Lung (tissue), 12 donors: Measurements from ENCODE around the gene YARS2. TPM values are rescaled to one million over a fixed set of nuclear protein-coding genes. Genes with fewer than 3 reads are reported as not detected.

Experiments
- ATAC-seq: fragments of 200-7000 bp; cut with Tn5 transposase; one replicate; pipeline ENCODE4 v1.9.1; 2020; ENCODE audit warnings: moderate number of reproducible peaks; ENCODE audit not compliant: insufficient read depth, low FRiP score
- DNase-seq, 3 donors: peaks; one replicate each; pipeline ENCODE4 v3.0.0-alpha.2; 2013 to 2017
- H3K27ac ChIP-seq, 2 donors: one replicate each; pipeline ENCODE4 v1.5.1; 2013; ENCODE audit warnings: mild to moderate bottlenecking in 2 of 2, moderate library complexity in 2 of 2, control low read depth in 1 of 2, inconsistent platforms in 1 of 2, low read depth in 1 of 2, low read length in 1 of 2
- H3K27me3 ChIP-seq, 3 donors: one replicate each; pipeline ENCODE4 v1.5.1; 2013; ENCODE audit warnings: low read length in 2 of 3; ENCODE audit not compliant: control insufficient read depth in 3 of 3, insufficient read depth in 3 of 3
- H3K36me3 ChIP-seq, 4 donors: one replicate each; pipeline ENCODE4 v1.5.1; 2013; ENCODE audit warnings: low read length in 4 of 4, mild to moderate bottlenecking in 1 of 4, moderate library complexity in 1 of 4; ENCODE audit not compliant: control insufficient read depth in 4 of 4, insufficient read depth in 4 of 4
- H3K4me1 ChIP-seq, 5 donors: one replicate each; pipeline ENCODE4 v1.5.1; 2013; ENCODE audit warnings: low read length in 5 of 5, mild to moderate bottlenecking in 2 of 5, moderate library complexity in 1 of 5; ENCODE audit not compliant: control insufficient read depth in 5 of 5, insufficient read depth in 5 of 5
- H3K4me3 ChIP-seq: one replicate; pipeline ENCODE4 v1.5.1; 2013; ENCODE audit warnings: mild to moderate bottlenecking, control low read depth, moderate library complexity
- H3K9ac ChIP-seq, 2 donors: one replicate each; pipeline ENCODE4 v1.5.1; 2013; ENCODE audit warnings: low read length in 2 of 2, control low read depth in 1 of 2; ENCODE audit not compliant: insufficient read depth in 1 of 2
- H3K9me3 ChIP-seq, 4 donors: one replicate each; pipeline ENCODE4 v1.5.1; 2013; ENCODE audit warnings: low read length in 3 of 4, mild to moderate bottlenecking in 1 of 4, moderate library complexity in 1 of 4; ENCODE audit not compliant: control insufficient read depth in 4 of 4, insufficient read depth in 3 of 4
- WGBS, 2 donors: extraction: QIAGEN DNeasy Blood & Tissue Kit; methylation state at CpG; one replicate each; pipeline ENCODE4 v1.1.7; 2013; 5-methylcytosine and 5-hydroxymethylcytosine counted together
- polyA plus RNA-seq, 2 donors: library from polyadenylated mRNA; stranded (reverse); fragments of 200-250 nt; gene quantifications; one replicate each; pipeline ENCODE4 v1.2.1, GENCODE V29; 2013
- total RNA-seq, 2 donors: library from RNA; depleted of rRNA in 1 of 2; stranded (reverse); fragments of >200 nt in 1 of 2; gene quantifications; one replicate each; pipeline ENCODE4 v1.2.1, GENCODE V29; 2014 to 2021
- TF ChIP-seq, protein P1 (sequence below): IDR thresholded peaks from 2 replicates; pipeline ENCODE4 v1.5.1; 2012; ENCODE audit warnings: mild to moderate bottlenecking; ENCODE audit errors: control extremely low read depth, extremely low read depth
- donor health status: control.
- donor health status: control.
- donor health status: Bipolar disorder and iron deficiency.
- donor health status: healthy.
- donor health status: DM: yes; HTN: yes; CAD: no.

The YARS2 gene
- total and polyA plus RNA-seq, 4 donors, result 9.0 to 27.2 (median 16.8) TPM

DNA sequence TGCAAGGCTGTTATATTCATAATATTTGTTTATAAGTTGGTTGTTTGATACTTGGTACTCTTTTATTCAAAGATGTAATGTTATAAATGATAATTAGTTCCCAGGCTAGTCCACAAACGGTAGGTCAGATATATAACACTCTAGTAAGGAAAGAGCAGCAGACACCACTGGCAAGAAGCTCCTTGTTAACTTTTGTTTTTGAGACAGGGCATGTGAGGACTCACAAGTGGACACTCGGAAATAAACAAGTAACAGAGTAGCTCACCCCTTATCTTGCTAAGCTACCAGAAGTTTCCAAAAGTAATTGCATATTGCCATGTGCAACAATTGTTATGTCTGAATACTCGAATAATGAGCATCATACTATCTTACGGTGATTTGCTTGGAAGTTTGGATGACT is 38.6 kb upstream of the YARS2 start:
- 70 to 90% methylated on average over 4 of the region's 4 CpGs for WGBS, 2 donors
- Histone ChIP-seq H3K27me3 (peaks cover 0 to 9% (median 0%) of the 10 kb centered on the region in 3 donors), H3K9ac (no peak overlapping the region), H3K4me1 (peaks cover 0 to 5% (median 0%) of the 10 kb centered on the region in 5 donors), H3K36me3 (peaks cover 0 to 4% (median under 1%) of the 10 kb centered on the region in 4 donors), H3K27ac (no peak overlapping the region), H3K4me3 (no peak overlapping the region), H3K9me3 (peaks cover 0 to 2% (median 0%) of the 10 kb centered on the region in 4 donors)
- TF ChIP-seq, protein P1, sequence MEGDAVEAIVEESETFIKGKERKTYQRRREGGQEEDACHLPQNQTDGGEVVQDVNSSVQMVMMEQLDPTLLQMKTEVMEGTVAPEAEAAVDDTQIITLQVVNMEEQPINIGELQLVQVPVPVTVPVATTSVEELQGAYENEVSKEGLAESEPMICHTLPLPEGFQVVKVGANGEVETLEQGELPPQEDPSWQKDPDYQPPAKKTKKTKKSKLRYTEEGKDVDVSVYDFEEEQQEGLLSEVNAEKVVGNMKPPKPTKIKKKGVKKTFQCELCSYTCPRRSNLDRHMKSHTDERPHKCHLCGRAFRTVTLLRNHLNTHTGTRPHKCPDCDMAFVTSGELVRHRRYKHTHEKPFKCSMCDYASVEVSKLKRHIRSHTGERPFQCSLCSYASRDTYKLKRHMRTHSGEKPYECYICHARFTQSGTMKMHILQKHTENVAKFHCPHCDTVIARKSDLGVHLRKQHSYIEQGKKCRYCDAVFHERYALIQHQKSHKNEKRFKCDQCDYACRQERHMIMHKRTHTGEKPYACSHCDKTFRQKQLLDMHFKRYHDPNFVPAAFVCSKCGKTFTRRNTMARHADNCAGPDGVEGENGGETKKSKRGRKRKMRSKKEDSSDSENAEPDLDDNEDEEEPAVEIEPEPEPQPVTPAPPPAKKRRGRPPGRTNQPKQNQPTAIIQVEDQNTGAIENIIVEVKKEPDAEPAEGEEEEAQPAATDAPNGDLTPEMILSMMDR, result no peak
- DNase-seq (no peak), ATAC-seq (no peak)

DNA sequence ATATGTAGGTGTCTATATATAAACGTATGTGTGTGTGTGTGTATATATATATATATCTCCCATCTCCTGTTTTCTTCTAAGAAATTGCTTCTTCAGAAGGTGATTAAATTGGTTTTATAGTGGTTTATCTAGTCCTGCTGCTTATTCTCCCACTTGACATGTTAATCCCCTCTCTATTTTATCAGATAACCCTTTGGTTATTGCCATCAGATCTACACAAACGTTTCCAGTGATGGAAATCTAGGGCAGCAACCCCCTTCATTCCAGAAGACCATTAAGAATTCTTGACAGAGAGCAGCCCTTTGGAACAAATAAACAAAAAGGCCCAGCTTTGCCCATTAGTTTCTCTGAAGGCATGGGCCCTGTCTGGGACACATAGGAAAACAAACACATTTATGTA is 34.2 kb upstream of the YARS2 start:
- H3K36me3 ChIP-seq, result no peaks in the 10 kb centered on the region
- TF ChIP-seq, protein P1, result no peak
- H3K9me3 ChIP-seq, result no peaks in the 10 kb centered on the region
- H3K27ac ChIP-seq, result no peak overlapping the region
- H3K9ac ChIP-seq, result no peak overlapping the region
- H3K4me3 ChIP-seq, result no peak overlapping the region
- no peak for DNase-seq
- H3K27me3 ChIP-seq, result peaks cover 0 to 9% (median 0%) of the 10 kb centered on the region in 3 donors
- peaks cover 0 to 5% (median 0%) of the 10 kb centered on the region in 5 donors for H3K4me1 ChIP-seq
- WGBS, 2 donors, result 51 to 60% methylated on average over 2 of the region's 2 CpGs
- ATAC-seq, result no peak

DNA sequence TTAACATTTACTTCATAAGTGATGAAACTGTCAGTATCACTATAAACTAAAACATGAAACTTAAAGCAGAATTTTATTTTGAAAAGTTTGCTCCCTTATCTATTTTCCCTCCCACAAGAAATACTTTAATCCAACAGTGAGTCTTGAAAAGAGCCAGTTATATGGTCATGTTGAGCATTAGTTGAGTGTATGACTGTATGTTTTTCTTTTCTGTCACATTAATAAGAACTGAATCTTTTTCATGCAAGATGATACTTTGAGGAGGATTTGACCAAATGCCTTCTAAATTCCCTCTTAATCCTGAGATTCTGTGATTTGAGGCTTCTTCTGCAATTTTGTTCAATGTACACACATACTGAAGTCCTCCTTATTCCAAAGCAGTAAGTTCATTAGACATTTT is 33.7 kb upstream of the YARS2 start:
- Histone ChIP-seq H3K27ac (no peak overlapping the region), H3K36me3 (no peaks in the 10 kb centered on the region), H3K9me3 (no peaks in the 10 kb centered on the region), H3K4me3 (no peak overlapping the region), H3K27me3 (peaks cover 0 to 12% (median 0%) of the 10 kb centered on the region in 3 donors), H3K9ac (no peak overlapping the region), H3K4me1 (peaks cover 0 to 2% (median 0%) of the 10 kb centered on the region in 5 donors)
- ATAC-seq (no peak), DNase-seq (no peak)
- TF ChIP-seq, protein P1, result no peak

DNA sequence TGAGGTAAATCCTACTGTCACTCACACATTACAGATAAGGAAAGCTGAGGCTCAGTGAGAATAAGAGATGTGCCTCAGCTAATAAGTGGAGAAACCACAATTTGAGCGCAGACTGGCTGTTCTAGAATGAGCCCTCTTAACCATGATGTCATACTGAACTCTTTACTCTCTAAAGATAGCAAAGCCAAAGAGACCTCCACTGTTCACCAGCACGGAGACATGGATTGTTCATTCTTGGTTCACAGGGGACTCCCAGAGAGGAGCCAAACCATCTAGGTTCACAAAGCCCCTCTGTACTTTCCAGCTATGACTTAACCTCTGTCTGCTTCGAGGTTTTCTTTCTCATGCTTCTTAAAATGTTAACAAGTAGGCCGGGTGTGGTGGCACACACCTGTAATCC is 32.7 kb upstream of the YARS2 start:
- H3K36me3 ChIP-seq, result no peaks in the 10 kb centered on the region
- no peak overlapping the region for H3K27ac ChIP-seq
- peaks cover 0 to 4% (median 0%) of the 10 kb centered on the region in 5 donors for H3K4me1 ChIP-seq
- DNase-seq (no peak), ATAC-seq (no peak)
- H3K4me3 ChIP-seq, result no peak overlapping the region
- no peaks in the 10 kb centered on the region for H3K9me3 ChIP-seq
- 72 to 80% methylated on average over 4 of the region's 4 CpGs for WGBS, 2 donors
- no peak overlapping the region for H3K9ac ChIP-seq
- TF ChIP-seq, protein P1, result no peak
- peaks cover 0 to 16% (median 0%) of the 10 kb centered on the region in 3 donors for H3K27me3 ChIP-seq
